GM23338 (cell line): Measurements from ENCODE around the gene ARHGEF37. TPM values are rescaled to one million over a fixed set of nuclear protein-coding genes. Genes with fewer than 3 reads are reported as not detected.
"Not testable (repeated sequence)": the region's sequence is repeated elsewhere in the genome, so short reads cannot be mapped to it uniquely, and the experiment has no call there.

Experiments used
- ATAC-seq: fragments of 200-7000 bp; cut with Tn5 transposase; 3 replicates; pipeline ENCODE4 v1.9.1; 2020
- DNase-seq: peaks from one replicate; pipeline ENCODE4 v3.0.0-alpha.2; 2015; ENCODE audit warnings: low spot score
- H2AFZ ChIP-seq: fragments of 200-600 bp; sonication (generic); 2 replicates; pipeline ENCODE4 v1.8.0; 2016; ENCODE audit warnings: antibody characterized with exemption, mild to moderate bottlenecking, moderate library complexity
- H3F3A ChIP-seq: fragments of 200-600 bp; sonication (generic); replicated peaks from 2 replicates; pipeline ENCODE4 v1.8.0; 2017; ENCODE audit warnings: antibody characterized with exemption, mixed run types, low read depth
- H3K27ac ChIP-seq: fragments of 200-600 bp; sonication (generic); 2 replicates; pipeline ENCODE4 v1.6.1; 2016; ENCODE audit warnings: low read depth
- H3K27me3 ChIP-seq: fragments of 200-600 bp; sonication (generic); 2 replicates; pipeline ENCODE4 v1.8.0; 2016; ENCODE audit warnings: mild to moderate bottlenecking, mixed run types, moderate library complexity; ENCODE audit not compliant: insufficient read depth
- H3K36me3 ChIP-seq: fragments of 200-600 bp; sonication (generic); 2 replicates; pipeline ENCODE4 v1.8.0; 2016; ENCODE audit warnings: mild to moderate bottlenecking; ENCODE audit not compliant: insufficient read depth
- H3K4me1 ChIP-seq: fragments of 200-600 bp; sonication (generic); 2 replicates; pipeline ENCODE4 v1.8.0; 2016; ENCODE audit warnings: mild to moderate bottlenecking, moderate library complexity; ENCODE audit not compliant: insufficient read depth
- H3K4me2 ChIP-seq: fragments of 200-600 bp; sonication (generic); 2 replicates; pipeline ENCODE4 v1.7.1; 2017; ENCODE audit warnings: mixed run types
- H3K4me3 ChIP-seq: fragments of 200-600 bp; sonication (generic); 2 replicates; pipeline ENCODE4 v1.6.1; 2016; ENCODE audit warnings: mixed run types
- H3K79me2 ChIP-seq: fragments of 200-600 bp; sonication (generic); replicated peaks from 2 replicates; pipeline ENCODE4 v1.8.0; 2017; ENCODE audit warnings: mild to moderate bottlenecking; ENCODE audit not compliant: insufficient read depth
- H3K9me2 ChIP-seq: fragments of 200-600 bp; sonication (generic); 2 replicates; pipeline ENCODE4 v1.8.0; 2017; ENCODE audit not compliant: insufficient read depth
- H4K20me1 ChIP-seq: fragments of 200-600 bp; sonication (generic); replicated peaks from 2 replicates; pipeline ENCODE4 v1.8.0; 2017; ENCODE audit warnings: mild to moderate bottlenecking; ENCODE audit not compliant: insufficient read depth
- H3K27ac Mint-ChIP-seq: 2 replicates; pipeline ENCODE4 v1.8.0; 2020; ENCODE audit warnings: inconsistent platforms, mild to moderate bottlenecking, moderate library complexity, mixed read lengths
- H3K27me3 Mint-ChIP-seq: 3 replicates; pipeline ENCODE4 v1.8.0; 2022; ENCODE audit warnings: low read depth, mild to moderate bottlenecking, moderate library complexity, mixed read lengths, inconsistent platforms; ENCODE audit not compliant: insufficient read depth, poor library complexity
- H3K36me3 Mint-ChIP-seq: 3 replicates; pipeline ENCODE4 v1.8.0; 2021; ENCODE audit warnings: low read depth, mild to moderate bottlenecking, inconsistent platforms, moderate library complexity, mixed read lengths
- H3K4me1 Mint-ChIP-seq: 3 replicates; pipeline ENCODE4 v1.8.0; 2020; ENCODE audit warnings: mild to moderate bottlenecking, inconsistent platforms, mixed read lengths
- H3K4me3 Mint-ChIP-seq: 3 replicates; pipeline ENCODE4 v1.8.0; 2021; ENCODE audit warnings: moderate library complexity, mild to moderate bottlenecking, inconsistent platforms, mixed read lengths
- H3K9me3 Mint-ChIP-seq: 3 replicates; pipeline ENCODE4 v1.8.0; 2020; ENCODE audit warnings: moderate library complexity, mild to moderate bottlenecking, inconsistent platforms, mixed read lengths
- CTCF ChIP-seq, 2 experiments: fragments of 200-600 bp in 1 of 2; sonication (generic) in 1 of 2; conservative IDR thresholded peaks; 2 replicates each; pipeline versions ENCODE4 v1.5.1 to v1.6.1; 2016 to 2017; ENCODE audit warnings: antibody characterized with exemption in 2 of 2, low read depth in 2 of 2, mild to moderate bottlenecking in 2 of 2, moderate library complexity in 1 of 2
- EZH2 ChIP-seq: fragments of 200-600 bp; sonication (generic); IDR thresholded peaks from one replicate; pipeline ENCODE4 v1.8.0; 2017; ENCODE audit warnings: antibody characterized with exemption, mild to moderate bottlenecking, low read depth; ENCODE audit not compliant: unreplicated experiment
- JUNB ChIP-seq: IDR thresholded peaks from one replicate; pipeline ENCODE4 v1.6.1; 2016; ENCODE audit warnings: antibody characterized with exemption; ENCODE audit not compliant: unreplicated experiment
- NANOG ChIP-seq: IDR thresholded peaks from 2 replicates; pipeline ENCODE4 v1.6.1; 2016; ENCODE audit warnings: antibody characterized with exemption, borderline replicate concordance
- REST ChIP-seq: IDR thresholded peaks from one replicate; pipeline ENCODE4 v1.6.1; 2018; ENCODE audit warnings: antibody characterized with exemption; ENCODE audit not compliant: unreplicated experiment
- STAT1 ChIP-seq: IDR thresholded peaks from one replicate; pipeline ENCODE4 v1.6.1; 2016; ENCODE audit warnings: antibody characterized with exemption; ENCODE audit not compliant: unreplicated experiment
- ZNF114 ChIP-seq: fragments of 250-450 bp; sonication (Bioruptor Pico); IDR thresholded peaks from 2 replicates; pipeline ENCODE4 v1.5.0; 2020; ENCODE audit warnings: mild to moderate bottlenecking, moderate library complexity
- ZNF331 ChIP-seq: fragments of 250-450 bp; sonication (Bioruptor Pico); IDR thresholded peaks from 2 replicates; pipeline ENCODE4 v1.5.0; 2020; ENCODE audit warnings: low read depth, mild to moderate bottlenecking, moderate library complexity
- ZNF462 ChIP-seq: fragments of 250-450 bp; sonication (Bioruptor Pico); IDR thresholded peaks from 2 replicates; pipeline ENCODE4 v1.5.0; 2020; ENCODE audit warnings: mild to moderate bottlenecking, moderate library complexity
- polyA plus RNA-seq: library from polyadenylated mRNA; unstranded; fragments of >200 nt; fragmentation: Nextera tagmentation; extraction: Ambion mirVana; gene quantifications from 2 replicates; pipeline ENCODE4 v1.2.1, GENCODE V29; 2016
- total RNA-seq: library from RNA; depleted of rRNA; stranded (reverse); fragments of >200 nt; shearing (Covaris generic); gene quantifications from 2 replicates; pipeline ENCODE4 v1.2.3, GENCODE V29; 2014

Gene ARHGEF37
- total and polyA plus RNA-seq, 2 experiments from 2014 or later = 0.14 to 0.79 TPM

- Histone ChIP-seq H4K20me1 (peaks cover 78% of the 10 kb centered on the region), H3K79me2 (peaks cover 100% of the 10 kb centered on the region), H3K4me1 (peaks cover 35% of the 10 kb centered on the region), H3K27ac (peak overlapping the region; percentile 70; the same call in 1 of the 2 replicates)
- H3K36me3 Mint-ChIP-seq = peaks cover 32% of the 10 kb centered on the region
- H3F3A ChIP-seq, H3K9me2 ChIP-seq, H3K4me2 ChIP-seq, DNase-seq, H3K27me3 Mint-ChIP-seq, H3K4me3 Mint-ChIP-seq, H3K4me3 ChIP-seq, H3K9me3 Mint-ChIP-seq, H3K36me3 ChIP-seq, ATAC-seq, H3K27me3 ChIP-seq, H2AFZ ChIP-seq: not testable (repeated sequence)
- H3K4me1 Mint-ChIP-seq = peaks cover 40% of the 10 kb centered on the region
- 0 out of 2 replicates have a peak overlapping the region, but pooled peaks have one; percentile 8 for H3K27ac Mint-ChIP-seq
Observed at GRCh38 chr5:149535787-149536186, 45.5 kb upstream of the ARHGEF37 start.

- Histone ChIP-seq H2AFZ (no peak overlapping the region), H3K36me3 (peaks cover 4% of the 10 kb centered on the region; the same call in 1 of the 2 replicates), H3F3A (no peaks in the 10 kb centered on the region), H3K9me2 (no peaks in the 10 kb centered on the region), H3K4me1 (peaks cover 26% of the 10 kb centered on the region), H4K20me1 (peaks cover 74% of the 10 kb centered on the region), H3K4me2 (no peak overlapping the region), H3K79me2 (peaks cover 99% of the 10 kb centered on the region), H3K4me3 (no peak overlapping the region), H3K27ac (0 out of 2 replicates have a peak overlapping the region, but pooled peaks have one; percentile 0), H3K27me3 (no peaks in the 10 kb centered on the region)
- H3K9me3 Mint-ChIP-seq = no peaks in the 10 kb centered on the region
- H3K27ac Mint-ChIP-seq = no peak overlapping the region
- peaks cover 3% of the 10 kb centered on the region for H3K27me3 Mint-ChIP-seq
- TF ChIP-seq JUNB (no peak), ZNF114 (CRISPR knock-in tag) (no peak), STAT1 (no peak), ZNF462 (CRISPR knock-in tag) (no peak), NANOG (no peak), EZH2 (no peak), ZNF331 (CRISPR knock-in tag) (no peak), CTCF (conservative IDR thresholded peaks at IDR 0.05; ENCODE audit: low read depth in 2 of 2) (no peak), REST (no peak)
- H3K4me3 Mint-ChIP-seq = no peak overlapping the region
- ATAC-seq = no peak
- peaks cover 42% of the 10 kb centered on the region for H3K36me3 Mint-ChIP-seq
- H3K4me1 Mint-ChIP-seq = peaks cover 38% of the 10 kb centered on the region
- DNase-seq = no peak
Observed at GRCh38 chr5:149537374-149537975, 43.8 kb upstream of the ARHGEF37 start.
